NCI-H446 (cell line): ENCODE measurements around the gene IFIT5.
"Not testable (repeated sequence)": the region's sequence is repeated elsewhere in the genome, so short reads cannot be mapped to it uniquely, and the experiment has no call there.

ENCODE experiments used
- DNase-seq, 2 experiments: peaks; one replicate each; lab custom pipeline; 2025; lab: John Stamatoyannopoulos, UW

IFIT5 gene

GRCh38 chr10:89428877-89429276 is 14.5 kb downstream of the IFIT5 start:
- DNase-seq: peak in 1 of 2 experiments; percentile 12

GRCh38 chr10:89431977-89432376 is 17.6 kb downstream of the IFIT5 start:
- DNase-seq: peak in 1 of 2 experiments; percentile 31

- DNase-seq: peak in 1 of 2 experiments; percentile 20
These were observed 24.2 kb downstream of the IFIT5 start for GRCh38 chr10:89438525-89438924.

GRCh38 chr10:89440226-89441009 is 26.1 kb downstream of the IFIT5 start:
- no peak for DNase-seq

- DNase-seq: no peak
These were observed 27.9 kb downstream of the IFIT5 start for GRCh38 chr10:89442289-89442688.

DNA sequence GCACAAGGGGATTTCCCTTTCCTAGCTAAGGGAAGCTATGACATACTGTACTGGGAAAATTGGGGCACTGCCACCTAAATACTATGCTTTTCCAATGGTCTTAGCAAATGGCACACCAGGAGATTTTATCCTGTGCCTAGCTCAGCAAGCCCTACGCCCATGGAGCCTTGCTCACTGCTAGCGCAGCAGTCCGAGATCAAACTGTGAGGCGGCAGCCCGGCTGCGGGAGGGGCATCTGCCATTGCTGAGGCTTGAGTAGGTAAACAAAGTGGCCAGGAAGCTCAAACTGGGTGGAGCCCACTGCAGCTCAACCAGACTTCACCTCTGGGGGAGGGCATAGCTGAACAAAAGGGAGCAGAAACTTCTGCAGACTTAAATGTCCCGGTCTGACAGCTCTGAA is 30.5 kb downstream of the IFIT5 start:
- DNase-seq: not testable (repeated sequence)

DNA sequence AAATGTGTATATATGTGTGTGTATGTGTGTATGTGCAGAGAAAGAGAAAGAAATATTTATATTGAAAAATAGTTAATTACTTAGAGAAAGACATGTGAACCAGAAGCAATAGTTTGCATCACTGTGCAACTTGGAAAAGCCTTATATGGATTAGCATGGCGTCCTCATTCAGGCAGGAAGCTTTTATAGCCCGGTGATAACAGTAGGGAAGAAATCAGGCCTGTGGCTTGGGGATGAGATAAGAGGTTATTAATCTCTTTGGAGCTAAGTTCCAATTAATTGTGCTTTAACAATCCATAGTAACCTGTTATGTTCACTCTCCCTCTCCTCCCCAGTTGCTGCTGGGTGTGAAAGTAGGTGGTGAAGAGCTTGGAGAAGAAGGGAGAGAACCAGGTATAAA is 36.5 kb downstream of the IFIT5 start:
- no peak for DNase-seq

DNA sequence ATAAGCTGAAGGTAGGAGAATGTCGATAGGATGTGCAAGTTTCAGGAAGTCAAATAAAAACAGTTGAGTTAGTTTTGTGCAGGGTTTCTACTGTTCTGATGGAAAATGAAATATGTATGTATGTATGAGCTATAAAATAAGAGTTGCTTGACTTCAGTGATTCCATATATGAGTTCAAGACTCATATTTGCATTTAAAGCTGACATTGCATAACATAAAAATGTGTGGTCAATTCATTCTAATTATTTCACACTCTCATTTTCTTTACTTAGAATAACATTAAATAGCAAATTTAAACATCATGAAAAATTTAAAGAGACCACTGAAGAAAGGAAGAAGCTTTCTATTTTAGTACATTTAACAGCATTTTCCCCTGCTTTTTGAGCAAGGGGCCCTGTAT is 37.8 kb downstream of the IFIT5 start:
- DNase-seq: no peak

- no peak for DNase-seq
These were observed 40.4 kb downstream of the IFIT5 start for GRCh38 chr10:89454561-89455347.

GRCh38 chr10:89458291-89458690 is 43.9 kb downstream of the IFIT5 start:
- no peak for DNase-seq

GRCh38 chr10:89458784-89459183 is 44.4 kb downstream of the IFIT5 start:
- DNase-seq: no peak

DNA sequence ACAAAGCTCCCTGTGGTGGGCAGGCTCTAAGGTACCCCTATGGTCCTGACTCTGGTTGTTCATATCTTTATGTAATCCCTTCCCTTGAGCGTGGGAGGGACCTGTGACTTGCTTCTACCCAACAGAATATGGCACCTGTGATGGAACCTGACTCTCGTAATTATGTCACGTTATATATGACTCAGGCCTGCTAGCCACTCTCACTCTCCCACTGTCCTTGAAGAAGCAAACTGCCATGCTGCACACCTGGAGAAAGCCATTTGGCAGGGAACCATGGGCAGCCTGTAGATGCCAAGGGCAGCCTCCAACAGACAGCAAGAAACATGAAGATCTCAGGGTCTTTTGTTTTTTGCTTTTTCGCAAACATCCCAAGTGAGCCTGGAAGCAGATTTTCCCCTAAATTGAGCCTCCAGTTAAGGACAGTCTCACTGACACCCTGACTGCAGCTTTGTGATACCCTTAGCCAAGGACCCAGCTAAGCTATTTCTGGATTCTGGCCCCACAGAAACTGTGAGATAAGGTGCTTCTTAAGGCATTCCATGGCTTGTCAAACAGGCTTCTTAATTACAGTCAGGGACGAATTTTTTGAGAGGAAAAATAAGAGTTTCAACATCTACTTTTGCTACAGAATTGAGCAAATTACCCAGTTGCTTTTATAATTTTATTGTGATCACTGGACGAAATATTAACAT is 49.6 kb downstream of the IFIT5 start:
- DNase-seq: no peak

GRCh38 chr10:89465196-89465595 is 50.8 kb downstream of the IFIT5 start:
- DNase-seq: no peak

DNA sequence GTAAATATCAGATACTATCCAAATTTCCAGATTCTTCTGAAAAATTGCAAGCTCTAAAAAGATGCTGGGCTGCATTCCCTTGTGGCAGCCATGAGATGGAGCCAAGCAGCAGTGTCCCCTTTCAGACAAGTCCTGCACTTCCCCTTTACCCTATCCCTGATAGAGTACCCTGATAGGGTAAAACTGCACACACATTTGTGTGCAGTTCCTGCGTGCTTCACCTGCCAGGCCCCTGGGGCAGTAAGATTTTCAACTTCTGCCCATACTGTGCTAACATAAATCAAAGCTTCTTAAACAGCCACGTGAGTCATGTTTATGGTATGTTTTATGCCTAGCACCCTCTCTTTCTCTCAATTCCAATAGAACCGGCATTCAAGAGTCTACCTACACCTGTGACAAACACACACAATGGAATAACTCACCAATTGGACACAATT is 52.2 kb downstream of the IFIT5 start:
- peak in 1 of 2 experiments; percentile 32 for DNase-seq

DNA sequence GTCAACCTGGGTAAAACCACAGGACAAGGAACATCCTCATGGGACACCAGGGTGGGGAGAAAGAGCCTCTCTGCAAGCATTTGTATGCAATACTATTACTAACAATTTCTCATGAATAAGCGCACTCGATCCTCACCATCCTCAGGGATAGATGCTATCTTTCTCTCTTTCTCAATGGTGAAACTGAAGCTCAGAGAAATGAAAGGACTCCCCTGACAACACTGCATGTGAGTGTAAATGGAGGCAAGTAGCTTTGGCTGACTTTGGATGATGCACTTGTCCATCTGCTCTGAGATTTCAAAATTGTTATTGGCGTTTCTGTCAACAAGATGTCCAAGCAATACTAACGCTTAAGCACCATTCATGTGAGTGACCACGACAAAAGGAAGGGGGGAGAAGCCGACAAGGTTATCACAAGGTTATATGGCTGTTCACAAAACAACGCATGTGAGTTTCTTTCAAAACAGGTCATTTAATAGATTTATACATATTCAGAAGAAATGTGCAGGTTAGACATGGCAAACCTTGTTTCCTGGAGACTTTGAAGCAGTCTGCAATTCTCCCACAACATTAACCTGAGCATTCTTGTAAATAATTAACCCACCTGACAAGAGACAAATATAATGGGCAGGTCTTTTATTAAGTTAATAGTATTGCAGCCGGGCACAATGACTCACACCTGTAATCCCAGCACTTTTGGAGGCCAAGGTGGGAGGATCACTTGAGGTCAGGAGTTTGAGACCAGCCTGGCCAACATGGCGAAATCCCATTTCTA is 54.0 kb downstream of the IFIT5 start:
- DNase-seq: no peak

GRCh38 chr10:89469517-89469916 is 55.1 kb downstream of the IFIT5 start:
- DNase-seq: no peak
